ENCODE data around the gene SOAT1. TPM values are rescaled to one million over a fixed set of nuclear protein-coding genes. Genes with fewer than 3 reads are reported as not detected.

SOAT1 gene
- total RNA-seq, 4 donors from 2014 or later: 12.3 to 14.2 (median 12.6) TPM

Small RNA genes lying within 50 kb of the gene (small RNA-seq; reads per million reads assigned to genes)
- gene AL512326.2: not detected

Other genes with a start within 250 kb of the SOAT1 start
- gene TOR3A, start 211.7 kb upstream of the SOAT1 start, total RNA-seq: 100 to 1,000 TPM in 1 of 4 donors, 10 to 100 TPM in 3; 72.1 to 115 (median 83.3) TPM
- 10 to 100 TPM; 22.0 to 43.5 (median 27.0) TPM for gene ABL2, start 64.1 kb upstream of the SOAT1 start, total RNA-seq
- gene AXDND1, start 72.2 kb downstream of the SOAT1 start, total RNA-seq: 1 to 10 TPM in 1 of 4 donors, under 1 TPM in 2, not detected in 1; 0.22 to 1.7 (median 0.30) TPM

Data from tibial nerve (tissue), 4 donors.